ENCODE measurements around the gene ZMYM4. TPM values are rescaled to one million over a fixed set of nuclear protein-coding genes. Genes with fewer than 3 reads are reported as not detected.
"Not testable (repeated sequence)": the region's sequence is repeated elsewhere in the genome, so short reads cannot be mapped to it uniquely, and the experiment has no call there.

ZMYM4 gene
- total RNA-seq, 2 donors from 2014 or later = 34.2 to 41.6 TPM

- intact Hi-C loops (cut with DNase I) = no loop called here
- DNase-seq (no peak), ATAC-seq (no peak)
Measured at GRCh38 chr1:35441926-35442579, 173.5 kb downstream of the ZMYM4 start.

GRCh38 chr1:35442734-35443133 lies 174.2 kb downstream of the ZMYM4 start:
- no peak for DNase-seq
- no peak for ATAC-seq
- intact Hi-C loops (cut with DNase I) = no loop called here

- no peak for DNase-seq
- ATAC-seq = no peak
- intact Hi-C loops (cut with DNase I) = no loop called here
Measured at GRCh38 chr1:35443768-35444518, 175.4 kb downstream of the ZMYM4 start.

- no peak for DNase-seq
- no peak for ATAC-seq
- intact Hi-C loops (cut with DNase I) = no loop called here
Measured at GRCh38 chr1:35444519-35444774, 175.9 kb downstream of the ZMYM4 start.

- no peak for ATAC-seq
- DNase-seq = no peak
- intact Hi-C loops (cut with DNase I) = no loop called here
Measured at GRCh38 chr1:35447278-35447677, 178.8 kb downstream of the ZMYM4 start.

- DNase-seq = no peak
- peak; percentile 19 to 63 for ATAC-seq
- intact Hi-C loops (cut with DNase I) = no loop called here
Measured at GRCh38 chr1:35448344-35448801, 179.9 kb downstream of the ZMYM4 start.

GRCh38 chr1:35449334-35450008 lies 181.0 kb downstream of the ZMYM4 start:
- no peak for DNase-seq
- intact Hi-C loops (cut with DNase I) = loop anchor here (5.0 to 10.0 kb wide), 3 partner anchors 113 to 325 kb away; no protein-coding TSS in a partner anchor

GRCh38 chr1:35451125-35451528 lies 182.6 kb downstream of the ZMYM4 start:
- ATAC-seq (peak; percentile 85 to 88), DNase-seq (peak; percentile 83)
- intact Hi-C loops (cut with DNase I) = loop anchor here (5.0 to 10.0 kb wide), 3 partner anchors 111 to 324 kb away; no protein-coding TSS in a partner anchor

More at GRCh38 chr1:35449334-35450008, 181.0 kb downstream of the ZMYM4 start:
- no peak for ATAC-seq

- ATAC-seq (peak; percentile 60 to 69), DNase-seq (peak; percentile 56)
- intact Hi-C loops (cut with DNase I) = loop anchor here (5.0 to 10.0 kb wide), 3 partner anchors 110 to 323 kb away; no protein-coding TSS in a partner anchor
Measured at GRCh38 chr1:35452106-35452774, 183.7 kb downstream of the ZMYM4 start.

- intact Hi-C loops (cut with DNase I) = loop anchor here (5.0 to 10.0 kb wide), 3 partner anchors 109 to 322 kb away; no protein-coding TSS in a partner anchor
- no peak for DNase-seq
- no peak for ATAC-seq
Measured at GRCh38 chr1:35453031-35453430, 184.5 kb downstream of the ZMYM4 start.

- intact Hi-C loops (cut with DNase I) = loop anchor here (5.0 to 10.0 kb wide), 3 partner anchors 108 to 321 kb away; no protein-coding TSS in a partner anchor
- no peak for ATAC-seq
- DNase-seq = no peak
Measured at GRCh38 chr1:35454176-35454575, 185.7 kb downstream of the ZMYM4 start.

- ATAC-seq (peak in 1 of 2 donors; percentile 27), DNase-seq (no peak)
- intact Hi-C loops (cut with DNase I) = loop anchor here (5.0 to 10.0 kb wide), 3 partner anchors 108 to 320 kb away; no protein-coding TSS in a partner anchor
Measured at GRCh38 chr1:35454616-35455015, 186.1 kb downstream of the ZMYM4 start.

GRCh38 chr1:35460796-35461195 lies 192.3 kb downstream of the ZMYM4 start:
- DNase-seq = no peak
- ATAC-seq = no peak
- intact Hi-C loops (cut with DNase I) = no loop called here

GRCh38 chr1:35461966-35462651 lies 193.6 kb downstream of the ZMYM4 start:
- ATAC-seq = no peak
- DNase-seq = no peak
- intact Hi-C loops (cut with DNase I) = no loop called here

- intact Hi-C loops (cut with DNase I) = no loop called here
- ATAC-seq (no peak), DNase-seq (no peak)
Measured at GRCh38 chr1:35463232-35463631, 194.7 kb downstream of the ZMYM4 start.

- DNase-seq; ATAC-seq; intact Hi-C loops (cut with DNase I): not testable (repeated sequence)
Measured at GRCh38 chr1:35463749-35464148, 195.2 kb downstream of the ZMYM4 start.

GRCh38 chr1:35466120-35466519 lies 197.6 kb downstream of the ZMYM4 start:
- DNase-seq (no peak), ATAC-seq (no peak)
- intact Hi-C loops (cut with DNase I) = no loop called here

GRCh38 chr1:35470977-35471613 lies 202.6 kb downstream of the ZMYM4 start:
- ATAC-seq (no peak), DNase-seq (no peak)
- intact Hi-C loops (cut with DNase I) = no loop called here

Measured in left cardiac atrium (tissue), 4 donors.